Psoas muscle (tissue), 8 donors: ENCODE data around the gene FCER1A. TPM values are rescaled to one million over a fixed set of nuclear protein-coding genes. Genes with fewer than 3 reads are reported as not detected.

ENCODE experiments used
- ATAC-seq, 4 donors: fragments of 200-7000 bp; cut with Tn5 transposase; one replicate each; pipeline ENCODE4 v1.9.1; 2020; ENCODE audit warnings: moderate library complexity in 3 of 4, mild to moderate bottlenecking in 2 of 4
- DNase-seq, 2 donors: peaks; one replicate each; pipeline ENCODE4 v3.0.0-alpha.2; 2020
- H3K27ac ChIP-seq: fragments of 200-600 bp; one replicate; pipeline ENCODE4 v1.8.0; 2022
- H3K27me3 ChIP-seq, 3 donors: fragments of 200-600 bp in 1 of 3; one replicate each; pipeline versions ENCODE4 v1.6.1 to v1.8.0; 2013 to 2022; ENCODE audit warnings: low read length in 2 of 3, mild to moderate bottlenecking in 2 of 3, moderate library complexity in 1 of 3; ENCODE audit not compliant: insufficient read depth in 3 of 3
- H3K36me3 ChIP-seq, 2 donors: fragments of 200-600 bp in 1 of 2; one replicate each; pipeline versions ENCODE4 v1.6.1 to v1.8.0; 2013 to 2022; ENCODE audit warnings: low read depth in 1 of 2, mild to moderate bottlenecking in 1 of 2, moderate library complexity in 1 of 2; ENCODE audit not compliant: insufficient read depth in 1 of 2
- H3K4me1 ChIP-seq: fragments of 200-600 bp; one replicate; pipeline ENCODE4 v1.8.0; 2022
- H3K4me3 ChIP-seq: fragments of 200-600 bp; one replicate; pipeline ENCODE4 v1.8.0; 2022; ENCODE audit warnings: mild to moderate bottlenecking
- H3K9me3 ChIP-seq: fragments of 200-600 bp; one replicate; pipeline ENCODE4 v1.8.0; 2022
- CTCF ChIP-seq: fragments of 200-600 bp; IDR thresholded peaks from one replicate; pipeline ENCODE4 v1.8.0; 2022; ENCODE audit warnings: antibody characterized with exemption
- WGBS, 3 donors: extraction: QIAGEN DNeasy Blood & Tissue Kit; methylation state at CpG; one replicate each; pipeline versions ENCODE4 v1.1.6 to v1.1.7; 2013; 5-methylcytosine and 5-hydroxymethylcytosine counted together
- intact Hi-C, 2 donors: fragments of 100-400 bp; cut with DNase I; formaldehyde crosslinking; loops; one replicate each; pipeline versions ENCODE4 v1.11.0 to v1.14.2; 2022
- polyA plus RNA-seq, 3 donors: library from polyadenylated mRNA; stranded (reverse); fragments of 200-250 nt; gene quantifications; one replicate each; pipeline ENCODE4 v1.2.3, GENCODE V29; 2013
- total RNA-seq, 4 donors: library from RNA; stranded (reverse); fragmentation: NEBNext Ultra II Directional in 2 of 4; extraction: Animal tissue kit (Norgen Biotek cat#: 25700) in 2 of 4; gene quantifications; one replicate each; pipeline versions ENCODE4 v1.2.1 to v1.2.4, GENCODE V29; 2021 to 2023
- donor health status: healthy with polysubstance abuse.
- donor health status: DM: no; HTN: no; CAD: no; lungs with moderate emphysema.
- donor health status: Bipolar disorder and iron deficiency.
- donor health status: healthy.
- donor health status: DM: yes; HTN: yes; CAD: no.
- donor health status: DM: no; HTN: no; CAD: no.
- donor health status: DM: no; HTN: no; CAD: no.
- donor health status: DM: yes; HTN: yes; CAD: no.

The FCER1A gene
- total and polyA plus RNA-seq, 7 donors = 0.07 to 0.71 (median 0.28) TPM; not detected in 2

- 75 to 78% (median 76%) methylated on average over 2 of the region's 2 CpGs for WGBS, 3 donors
- ATAC-seq (no peak), DNase-seq (no peak)
- no peaks in the 10 kb centered on the region for H3K9me3 ChIP-seq
- intact Hi-C loops = no loop called here
- H3K36me3 ChIP-seq = no peaks in the 10 kb centered on the region
- H3K4me1 ChIP-seq = no peaks in the 10 kb centered on the region
- H3K4me3 ChIP-seq = no peak overlapping the region
- no peak overlapping the region for H3K27ac ChIP-seq
- TF ChIP-seq CTCF = no peak
- H3K27me3 ChIP-seq = no peaks in the 10 kb centered on the region
Measured at GRCh38 chr1:159274631-159275030, 27.5 kb upstream of the FCER1A start.

- no peaks in the 10 kb centered on the region for H3K4me1 ChIP-seq
- H3K27ac ChIP-seq = no peak overlapping the region
- H3K36me3 ChIP-seq = no peaks in the 10 kb centered on the region
- ATAC-seq (no peak), DNase-seq (no peak)
- intact Hi-C loops = no loop called here
- no peak for TF ChIP-seq CTCF
- no peaks in the 10 kb centered on the region for H3K9me3 ChIP-seq
- no peak overlapping the region for H3K4me3 ChIP-seq
- H3K27me3 ChIP-seq = no peaks in the 10 kb centered on the region
Measured at GRCh38 chr1:159275891-159276290, 26.2 kb upstream of the FCER1A start.

GRCh38 chr1:159279773-159280172 lies 22.4 kb upstream of the FCER1A start:
- intact Hi-C loops = no loop called here
- H3K27ac ChIP-seq = no peak overlapping the region
- ATAC-seq = no peak
- no peak for TF ChIP-seq CTCF
- no peaks in the 10 kb centered on the region for H3K9me3 ChIP-seq
- no peak overlapping the region for H3K4me3 ChIP-seq
- no peaks in the 10 kb centered on the region for H3K4me1 ChIP-seq
- H3K27me3 ChIP-seq = no peaks in the 10 kb centered on the region
- H3K36me3 ChIP-seq = no peaks in the 10 kb centered on the region
- WGBS, 3 donors = 65 to 69% (median 67%) methylated on average over 5 of the region's 5 CpGs
- DNase-seq = no peak

- ATAC-seq = no peak
- H3K4me3 ChIP-seq = no peak overlapping the region
- DNase-seq = no peak
- H3K27me3 ChIP-seq = no peaks in the 10 kb centered on the region
- H3K4me1 ChIP-seq = no peaks in the 10 kb centered on the region
- intact Hi-C loops = no loop called here
- no peaks in the 10 kb centered on the region for H3K36me3 ChIP-seq
- no peak for TF ChIP-seq CTCF
- H3K9me3 ChIP-seq = no peaks in the 10 kb centered on the region
- WGBS, 3 donors = 59 to 68% (median 63%) methylated on average over 2 of the region's 2 CpGs
- no peak overlapping the region for H3K27ac ChIP-seq
Measured at GRCh38 chr1:159282118-159282517, 20.0 kb upstream of the FCER1A start.

- H3K27me3 ChIP-seq = no peaks in the 10 kb centered on the region
- H3K4me1 ChIP-seq = no peaks in the 10 kb centered on the region
- no peaks in the 10 kb centered on the region for H3K9me3 ChIP-seq
- H3K27ac ChIP-seq = no peak overlapping the region
- 43 to 60% (median 50%) methylated on average over 2 of the region's 2 CpGs for WGBS, 3 donors
- ATAC-seq = no peak
- H3K36me3 ChIP-seq = no peaks in the 10 kb centered on the region
- H3K4me3 ChIP-seq = no peak overlapping the region
- intact Hi-C loops = no loop called here
- no peak for TF ChIP-seq CTCF
- no peak for DNase-seq
Measured at GRCh38 chr1:159289060-159289459, 13.1 kb upstream of the FCER1A start.
